A673 (cell line): Measurements from ENCODE around the gene INAVA. TPM values are rescaled to one million over a fixed set of nuclear protein-coding genes. Genes with fewer than 3 reads are reported as not detected.

Experiments used
- BruUV-seq: library from RNA; stranded (reverse); fragments of 400-500 nt; replicated peaks from 2 replicates; lab custom pipeline; 2021; lab: Mats Ljungman, UMichigan
- CTCF ChIA-PET: fragments of 300-600 bp; sonication (Branson Sonifier 250); formaldehyde crosslinking; loops from one replicate; lab custom pipeline; 2022; ENCODE audit warnings: antibody characterized with exemption; lab: Charles Lee
- POLR2A ChIA-PET: fragments of 300-600 bp; sonication (Branson Sonifier 250); formaldehyde crosslinking; loops from one replicate; lab custom pipeline; 2022; ENCODE audit warnings: antibody characterized with exemption; ENCODE audit not compliant: low non-redundant PET; lab: Charles Lee
- DNase-seq: peaks from one replicate; pipeline ENCODE4 v3.0.0-alpha.2; 2015; ENCODE audit warnings: low spot score
- H3K27ac ChIP-seq: fragments of 200-600 bp; sonication (generic); 2 replicates; pipeline ENCODE4 v1.5.1; 2016; ENCODE audit warnings: mixed run types, low read depth, mild to moderate bottlenecking, mixed read lengths, antibody characterized with exemption, low read length; ENCODE audit not compliant: poor library complexity, severe bottlenecking
- H3K27me3 ChIP-seq: fragments of 200-600 bp; sonication (generic); replicated peaks from 2 replicates; pipeline ENCODE4 v1.6.1; 2017; ENCODE audit warnings: mixed run types, low read depth, mild to moderate bottlenecking, mixed read lengths, antibody characterized with exemption, low read length; ENCODE audit not compliant: insufficient read depth, poor library complexity
- H3K36me3 ChIP-seq: fragments of 200-600 bp; sonication (generic); 2 replicates; pipeline ENCODE4 v1.6.1; 2016; ENCODE audit warnings: mixed run types, mild to moderate bottlenecking, mixed read lengths, antibody characterized with exemption, low read length; ENCODE audit not compliant: insufficient read depth, poor library complexity, severe bottlenecking
- H3K4me1 ChIP-seq: fragments of 200-600 bp; sonication (generic); 2 replicates; pipeline ENCODE4 v1.6.1; 2017; ENCODE audit warnings: mixed run types, mild to moderate bottlenecking, mixed read lengths, antibody characterized with exemption, low read length; ENCODE audit not compliant: insufficient read depth, poor library complexity, severe bottlenecking
- H3K4me3 ChIP-seq: fragments of 200-600 bp; sonication (generic); 2 replicates; pipeline ENCODE4 v1.5.1; 2016; ENCODE audit warnings: low read depth, mixed run types, mild to moderate bottlenecking, mixed read lengths, low read length; ENCODE audit not compliant: poor library complexity, severe bottlenecking
- H3K9me3 ChIP-seq: fragments of 200-600 bp; sonication (generic); 2 replicates; pipeline ENCODE4 v1.6.1; 2016; ENCODE audit warnings: mixed run types, low read depth, mild to moderate bottlenecking, mixed read lengths, antibody characterized with exemption, low read length; ENCODE audit not compliant: poor library complexity, severe bottlenecking
- EZH2 ChIP-seq: fragments of 200-600 bp; sonication (generic); IDR thresholded peaks from 2 replicates; pipeline ENCODE4 v1.6.1; 2017; ENCODE audit warnings: borderline replicate concordance, low read depth, mild to moderate bottlenecking, mixed read lengths, antibody characterized with exemption, low read length; ENCODE audit not compliant: poor library complexity, severe bottlenecking
- intact Hi-C: fragments of 100-400 bp; cut with micrococcal nuclease; formaldehyde crosslinking; loops from one replicate; pipeline ENCODE4 v1.10.0; 2022; ENCODE audit not compliant: unreplicated experiment
- total RNA-seq: library from RNA; stranded (reverse); gene quantifications from 2 replicates; pipeline ENCODE4 v1.2.3, GENCODE V29; 2021
- TF ChIP-seq, protein P1 (sequence below): fragments of 300-800, 200-600 bp; sonication (generic); conservative IDR thresholded peaks from 2 replicates; pipeline ENCODE4 v1.5.1; 2017; ENCODE audit warnings: low read depth, mild to moderate bottlenecking, antibody characterized with exemption, low read length, moderate library complexity, mixed read lengths

The INAVA gene
- total RNA-seq, 1 experiment from 2014 or later, result 0.45 TPM

DNA sequence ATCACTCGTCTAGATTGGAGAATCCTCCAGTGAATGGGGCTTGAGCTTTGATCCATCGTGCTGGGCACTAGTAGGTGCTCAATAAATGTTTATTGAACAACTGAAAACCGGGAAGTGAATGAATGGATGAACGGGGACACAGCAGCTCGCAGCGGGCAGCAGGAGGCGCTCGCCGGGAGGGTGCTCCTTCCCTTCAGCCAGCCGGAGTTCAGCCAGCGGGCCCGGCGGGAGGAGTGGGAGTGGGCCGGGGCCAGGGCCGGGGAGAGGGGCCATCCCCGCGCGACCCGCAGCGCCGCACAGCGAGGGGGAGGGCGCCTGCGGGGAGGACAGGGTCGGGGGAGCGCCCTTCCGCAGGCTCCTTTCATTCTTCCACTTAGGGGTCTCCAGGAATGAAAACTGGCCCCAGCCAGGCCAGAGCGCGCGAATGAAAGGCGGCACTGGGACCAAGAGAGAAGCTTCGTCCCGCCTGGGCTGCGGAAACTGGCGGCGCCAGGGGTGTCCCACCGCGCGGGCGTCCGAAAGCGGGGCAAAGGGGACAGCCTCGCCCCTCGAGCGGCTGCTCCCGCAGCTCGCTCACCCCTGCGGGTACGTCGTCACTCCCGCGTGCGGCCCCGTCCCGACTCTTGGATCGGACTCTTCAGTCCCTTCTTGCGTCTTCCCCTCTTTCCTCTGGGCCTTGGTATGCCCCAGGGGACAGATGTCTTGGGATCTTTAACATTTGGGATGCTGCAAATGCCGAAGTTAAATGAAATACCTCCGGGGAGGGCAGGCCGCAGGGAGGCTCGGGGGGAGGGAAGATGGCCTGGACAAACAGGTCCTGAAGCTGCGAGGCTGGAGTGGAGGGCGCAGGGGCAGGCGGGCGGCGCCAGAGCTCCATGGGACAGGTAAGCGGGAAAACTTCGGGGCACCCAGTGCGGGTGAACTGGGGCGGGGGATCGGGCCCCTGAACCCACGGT, 3.6 kb upstream of the INAVA start:
- no peaks in the 10 kb centered on the region for H3K4me1 ChIP-seq
- peaks cover 10% of the 10 kb centered on the region for H3K27me3 ChIP-seq
- intact Hi-C loops, result no loop called here
- BruUV-seq, result no TSS peak
- no peaks in the 10 kb centered on the region for H3K9me3 ChIP-seq
- no peaks in the 10 kb centered on the region for H3K36me3 ChIP-seq
- H3K27ac ChIP-seq, result peak overlapping the region; percentile 47
- H3K4me3 ChIP-seq, result peak overlapping the region; percentile 52
- TF ChIP-seq, protein P1, sequence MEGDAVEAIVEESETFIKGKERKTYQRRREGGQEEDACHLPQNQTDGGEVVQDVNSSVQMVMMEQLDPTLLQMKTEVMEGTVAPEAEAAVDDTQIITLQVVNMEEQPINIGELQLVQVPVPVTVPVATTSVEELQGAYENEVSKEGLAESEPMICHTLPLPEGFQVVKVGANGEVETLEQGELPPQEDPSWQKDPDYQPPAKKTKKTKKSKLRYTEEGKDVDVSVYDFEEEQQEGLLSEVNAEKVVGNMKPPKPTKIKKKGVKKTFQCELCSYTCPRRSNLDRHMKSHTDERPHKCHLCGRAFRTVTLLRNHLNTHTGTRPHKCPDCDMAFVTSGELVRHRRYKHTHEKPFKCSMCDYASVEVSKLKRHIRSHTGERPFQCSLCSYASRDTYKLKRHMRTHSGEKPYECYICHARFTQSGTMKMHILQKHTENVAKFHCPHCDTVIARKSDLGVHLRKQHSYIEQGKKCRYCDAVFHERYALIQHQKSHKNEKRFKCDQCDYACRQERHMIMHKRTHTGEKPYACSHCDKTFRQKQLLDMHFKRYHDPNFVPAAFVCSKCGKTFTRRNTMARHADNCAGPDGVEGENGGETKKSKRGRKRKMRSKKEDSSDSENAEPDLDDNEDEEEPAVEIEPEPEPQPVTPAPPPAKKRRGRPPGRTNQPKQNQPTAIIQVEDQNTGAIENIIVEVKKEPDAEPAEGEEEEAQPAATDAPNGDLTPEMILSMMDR, result peak; percentile 69
- no peak for TF ChIP-seq EZH2
- DNase-seq, result peak; percentile 56
- CTCF ChIA-PET, result no interaction called here
- POLR2A ChIA-PET, result interaction anchor here (0.7 kb wide), 1 partner anchor 11 kb away, joined by 7 read pairs; no protein-coding TSS in a partner anchor

- Histone ChIP-seq H3K9me3 (no peaks in the 10 kb centered on the region), H3K27ac (no peak overlapping the region), H3K27me3 (peaks cover 10% of the 10 kb centered on the region), H3K36me3 (no peaks in the 10 kb centered on the region), H3K4me3 (no peak overlapping the region), H3K4me1 (no peaks in the 10 kb centered on the region)
- ChIA-PET POLR2A (no interaction called here), CTCF (no interaction called here)
- TF ChIP-seq, protein P1, result no peak
- no peak for TF ChIP-seq EZH2
- DNase-seq, result no peak
- BruUV-seq, result no TSS peak
- intact Hi-C loops, result no loop called here
These were observed 2.9 kb upstream of the INAVA start for GRCh38 chr1:200891774-200892157.

DNA sequence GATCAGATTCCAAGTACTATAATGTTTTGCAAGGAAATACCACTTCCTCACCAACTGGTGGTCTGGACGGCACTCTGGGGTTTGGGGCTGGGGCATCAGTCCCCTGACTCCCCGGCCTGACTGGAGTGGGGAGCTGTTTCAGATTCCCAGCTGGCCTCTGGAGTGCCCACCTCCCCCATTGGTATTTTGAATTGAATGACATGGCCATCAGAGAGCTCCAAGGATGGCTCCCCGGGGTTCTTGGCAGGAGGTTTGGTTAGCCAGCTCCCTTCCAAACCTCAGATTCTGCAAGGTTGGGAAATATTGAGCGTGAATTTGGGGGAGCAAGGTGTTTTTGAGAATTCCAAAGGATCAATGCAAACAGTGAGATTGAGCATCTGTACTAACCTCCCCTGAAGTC, 2.2 kb upstream of the INAVA start:
- CTCF ChIA-PET, result no interaction called here
- no TSS peak for BruUV-seq
- POLR2A ChIA-PET, result no interaction called here
- H3K27ac ChIP-seq, result no peak overlapping the region
- no peaks in the 10 kb centered on the region for H3K36me3 ChIP-seq
- intact Hi-C loops, result no loop called here
- H3K4me3 ChIP-seq, result no peak overlapping the region
- no peaks in the 10 kb centered on the region for H3K4me1 ChIP-seq
- TF ChIP-seq, protein P1, result no peak
- no peak for TF ChIP-seq EZH2
- H3K9me3 ChIP-seq, result no peaks in the 10 kb centered on the region
- DNase-seq, result no peak
- peaks cover 10% of the 10 kb centered on the region for H3K27me3 ChIP-seq
